ENCODE data around the gene DHRS3. TPM values are rescaled to one million over a fixed set of nuclear protein-coding genes. Genes with fewer than 3 reads are reported as not detected.

Gene DHRS3
- total and polyA plus RNA-seq, 2 donors: 20.5 to 56.8 TPM

DNA sequence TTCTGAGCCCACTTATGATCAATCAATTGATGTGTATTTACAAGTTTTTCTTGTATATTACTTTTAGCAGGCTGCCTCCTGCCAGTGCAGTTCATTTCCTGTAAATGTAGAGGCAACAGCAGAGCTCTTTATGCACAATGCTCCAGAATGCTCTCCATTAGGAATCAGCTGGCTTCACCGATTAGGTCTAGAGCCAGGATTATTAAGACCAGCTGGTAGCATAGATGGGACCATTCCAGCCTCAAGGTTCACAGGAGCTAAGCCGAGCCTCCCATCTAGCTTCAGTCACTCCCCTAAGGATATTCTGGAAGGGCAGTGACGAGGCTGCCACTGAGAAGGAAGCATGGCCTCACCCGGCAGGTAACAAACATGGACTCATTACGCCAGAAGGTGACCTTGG lies 36.8 kb downstream of the DHRS3 start:
- H3K36me3 ChIP-seq (ENCODE audit: control insufficient read depth in 2 of 2, insufficient read depth in 2 of 2, low read length in 1 of 2): no peaks in the 10 kb centered on the region
- no peaks in the 10 kb centered on the region for H3K4me1 ChIP-seq (ENCODE audit: control insufficient read depth in 2 of 2, insufficient read depth in 2 of 2, low read length in 2 of 2)
- no peaks in the 10 kb centered on the region for H3K9me3 ChIP-seq (ENCODE audit: control insufficient read depth in 2 of 2, insufficient read depth in 1 of 2, low read length in 1 of 2)
- H3K27me3 ChIP-seq (ENCODE audit: control insufficient read depth in 2 of 2, insufficient read depth in 1 of 2, low read length in 1 of 2): no peaks in the 10 kb centered on the region
- no peak overlapping the region for H3K4me3 ChIP-seq (ENCODE audit: low read length in 2 of 2)
- H3K27ac ChIP-seq (ENCODE audit: low read depth in 1 of 2, low read length in 1 of 2): no peak overlapping the region
- DNase-seq (ENCODE audit: low read depth in 6 of 9, low spot score in 9 of 9): no peak
- WGBS: 96% methylated on average over 5 of the region's 5 CpGs

DNA sequence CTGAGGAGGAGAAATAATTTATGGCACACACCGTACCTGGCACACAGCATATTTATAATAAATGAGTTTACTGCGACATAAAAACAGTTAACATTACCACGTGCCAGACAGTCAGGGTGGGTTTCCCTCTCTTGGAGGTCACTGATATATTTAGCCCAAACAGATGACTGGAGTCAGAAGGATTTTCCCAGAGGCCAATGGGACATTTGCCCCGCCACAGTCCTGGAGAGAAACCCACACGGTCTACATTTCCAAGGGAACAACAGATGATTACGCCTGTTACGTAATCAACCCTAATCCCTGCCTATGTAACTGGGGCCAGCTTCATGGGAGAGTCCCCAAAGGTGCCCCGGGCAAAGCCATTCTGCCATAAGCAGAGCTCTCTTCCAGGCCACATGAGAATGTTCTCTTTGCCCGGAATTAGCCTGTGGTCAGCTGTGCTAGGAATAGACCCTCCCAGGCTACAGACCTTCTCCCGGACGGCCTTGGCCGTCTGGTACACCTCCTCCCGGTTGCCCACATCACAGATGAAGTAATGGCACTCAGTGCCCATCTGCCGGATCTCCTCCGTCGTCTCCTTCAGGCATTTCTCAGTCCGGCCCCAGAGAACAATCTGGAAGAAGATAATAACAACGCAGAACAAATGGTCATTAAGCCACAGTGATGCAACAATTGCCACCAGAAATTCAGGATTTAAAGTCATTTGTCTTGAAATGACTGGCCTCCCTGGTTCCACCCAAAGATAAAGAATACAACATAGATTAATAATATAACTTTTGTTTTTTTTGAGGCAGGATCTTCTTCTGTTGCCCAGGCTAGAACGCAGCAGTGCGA lies 37.7 kb downstream of the DHRS3 start:
- WGBS: 97% methylated on average over 20 of the region's 20 CpGs
- no peak overlapping the region for H3K4me3 ChIP-seq (ENCODE audit: low read length in 2 of 2)
- no peaks in the 10 kb centered on the region for H3K36me3 ChIP-seq (ENCODE audit: control insufficient read depth in 2 of 2, insufficient read depth in 2 of 2, low read length in 1 of 2)
- no peaks in the 10 kb centered on the region for H3K4me1 ChIP-seq (ENCODE audit: control insufficient read depth in 2 of 2, insufficient read depth in 2 of 2, low read length in 2 of 2)
- no peak for DNase-seq (ENCODE audit: low read depth in 6 of 9, low spot score in 9 of 9)
- no peak overlapping the region for H3K27ac ChIP-seq (ENCODE audit: low read depth in 1 of 2, low read length in 1 of 2)
- H3K27me3 ChIP-seq (ENCODE audit: control insufficient read depth in 2 of 2, insufficient read depth in 1 of 2, low read length in 1 of 2): no peaks in the 10 kb centered on the region
- H3K9me3 ChIP-seq (ENCODE audit: control insufficient read depth in 2 of 2, insufficient read depth in 1 of 2, low read length in 1 of 2): no peaks in the 10 kb centered on the region

GRCh38 chr1:12578860-12579422 lies 39.1 kb downstream of the DHRS3 start:
- 97% methylated on average over 19 of the region's 19 CpGs for WGBS
- Histone ChIP-seq H3K36me3 (ENCODE audit: control insufficient read depth in 2 of 2, insufficient read depth in 2 of 2, low read length in 1 of 2) (no peaks in the 10 kb centered on the region), H3K9me3 (ENCODE audit: control insufficient read depth in 2 of 2, insufficient read depth in 1 of 2, low read length in 1 of 2) (no peaks in the 10 kb centered on the region), H3K4me1 (ENCODE audit: control insufficient read depth in 2 of 2, insufficient read depth in 2 of 2, low read length in 2 of 2) (no peaks in the 10 kb centered on the region), H3K27me3 (ENCODE audit: control insufficient read depth in 2 of 2, insufficient read depth in 1 of 2, low read length in 1 of 2) (no peaks in the 10 kb centered on the region), H3K27ac (ENCODE audit: low read depth in 1 of 2, low read length in 1 of 2) (no peak overlapping the region), H3K4me3 (ENCODE audit: low read length in 2 of 2) (no peak overlapping the region)
- DNase-seq (ENCODE audit: low read depth in 6 of 9, low spot score in 9 of 9): no peak

DNA sequence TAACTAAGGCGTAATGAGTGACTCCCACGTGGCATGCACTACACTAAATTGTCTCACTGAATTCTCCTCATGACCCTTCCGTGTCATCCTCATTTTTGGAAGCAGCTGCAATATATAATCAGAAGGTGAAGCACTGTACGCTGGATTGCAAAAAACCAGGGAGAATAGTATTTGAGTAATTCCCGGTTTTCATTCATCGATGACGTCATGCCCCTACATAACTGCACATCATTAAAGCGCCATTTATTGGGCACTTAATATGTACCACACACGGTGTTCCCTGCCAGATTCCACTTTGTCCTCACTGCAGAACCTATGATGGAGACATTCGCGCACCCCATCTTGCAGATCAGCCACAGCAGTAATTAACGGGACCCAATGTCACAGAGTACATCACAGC lies 41.0 kb downstream of the DHRS3 start:
- H3K36me3 ChIP-seq (ENCODE audit: control insufficient read depth in 2 of 2, insufficient read depth in 2 of 2, low read length in 1 of 2): peaks cover 0 to 3% of the 10 kb centered on the region in 2 donors
- H3K9me3 ChIP-seq (ENCODE audit: control insufficient read depth in 2 of 2, insufficient read depth in 1 of 2, low read length in 1 of 2): no peaks in the 10 kb centered on the region
- H3K4me1 ChIP-seq (ENCODE audit: control insufficient read depth in 2 of 2, insufficient read depth in 2 of 2, low read length in 2 of 2): no peaks in the 10 kb centered on the region
- H3K27me3 ChIP-seq (ENCODE audit: control insufficient read depth in 2 of 2, insufficient read depth in 1 of 2, low read length in 1 of 2): no peaks in the 10 kb centered on the region
- no peak for DNase-seq (ENCODE audit: low read depth in 6 of 9, low spot score in 9 of 9)
- H3K27ac ChIP-seq (ENCODE audit: low read depth in 1 of 2, low read length in 1 of 2): no peak overlapping the region
- 98% methylated on average over 12 of the region's 12 CpGs for WGBS
- no peak overlapping the region for H3K4me3 ChIP-seq (ENCODE audit: low read length in 2 of 2)

- WGBS: 93% methylated on average over 5 of the region's 5 CpGs
- no peak overlapping the region for H3K4me3 ChIP-seq (ENCODE audit: low read length in 2 of 2)
- no peak for DNase-seq (ENCODE audit: low read depth in 6 of 9, low spot score in 9 of 9)
- H3K4me1 ChIP-seq (ENCODE audit: control insufficient read depth in 2 of 2, insufficient read depth in 2 of 2, low read length in 2 of 2): no peaks in the 10 kb centered on the region
- H3K9me3 ChIP-seq (ENCODE audit: control insufficient read depth in 2 of 2, insufficient read depth in 1 of 2, low read length in 1 of 2): no peaks in the 10 kb centered on the region
- H3K27ac ChIP-seq (ENCODE audit: low read depth in 1 of 2, low read length in 1 of 2): no peak overlapping the region
- H3K27me3 ChIP-seq (ENCODE audit: control insufficient read depth in 2 of 2, insufficient read depth in 1 of 2, low read length in 1 of 2): no peaks in the 10 kb centered on the region
- H3K36me3 ChIP-seq (ENCODE audit: control insufficient read depth in 2 of 2, insufficient read depth in 2 of 2, low read length in 1 of 2): peaks cover 0 to 6% of the 10 kb centered on the region in 2 donors
These were observed 43.3 kb downstream of the DHRS3 start for GRCh38 chr1:12574757-12575139.

DNA sequence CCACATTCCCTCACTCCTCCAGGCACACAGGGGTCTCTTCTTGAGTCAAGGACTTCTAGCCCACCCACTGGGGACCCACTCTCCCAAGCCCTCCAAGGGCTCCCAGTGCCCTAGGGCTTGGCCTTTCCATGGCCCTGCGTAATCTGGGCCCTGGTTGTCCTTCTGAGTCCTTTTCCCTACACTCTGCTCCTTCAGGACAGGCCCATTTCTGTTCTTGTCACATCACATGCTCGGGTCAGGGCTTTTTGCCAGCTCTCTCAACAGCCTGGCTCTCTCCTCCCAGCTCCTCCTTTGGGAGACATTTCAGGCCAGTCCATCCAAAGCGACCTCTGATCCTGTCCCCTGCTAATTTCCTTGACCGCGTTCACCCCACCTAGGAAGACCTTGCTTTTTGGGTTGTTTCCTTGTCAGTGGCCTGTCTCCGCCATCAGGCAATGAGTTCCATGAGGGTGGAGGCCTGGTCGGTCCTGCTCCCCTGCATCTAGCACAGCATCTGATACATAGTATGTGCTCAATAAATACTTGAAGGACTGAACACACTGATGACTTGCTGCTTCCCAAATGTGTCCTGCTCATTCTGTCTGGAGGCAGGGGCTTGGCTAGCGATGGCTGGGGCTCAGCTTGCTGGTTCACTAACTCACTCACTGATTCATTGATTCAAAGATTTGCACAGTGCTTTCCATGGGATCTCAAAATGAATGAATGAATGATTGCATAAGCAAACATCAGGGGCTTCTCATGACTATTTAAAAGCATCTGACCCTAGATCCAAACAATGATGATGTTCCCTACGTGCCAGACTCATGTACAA lies 44.8 kb downstream of the DHRS3 start:
- 96% methylated on average over 9 of the region's 9 CpGs for WGBS
- Histone ChIP-seq H3K27ac (ENCODE audit: low read depth in 1 of 2, low read length in 1 of 2) (no peak overlapping the region), H3K27me3 (ENCODE audit: control insufficient read depth in 2 of 2, insufficient read depth in 1 of 2, low read length in 1 of 2) (no peaks in the 10 kb centered on the region), H3K4me3 (ENCODE audit: low read length in 2 of 2) (no peak overlapping the region), H3K9me3 (ENCODE audit: control insufficient read depth in 2 of 2, insufficient read depth in 1 of 2, low read length in 1 of 2) (no peaks in the 10 kb centered on the region), H3K4me1 (ENCODE audit: control insufficient read depth in 2 of 2, insufficient read depth in 2 of 2, low read length in 2 of 2) (no peaks in the 10 kb centered on the region), H3K36me3 (ENCODE audit: control insufficient read depth in 2 of 2, insufficient read depth in 2 of 2, low read length in 1 of 2) (peaks cover 0 to 6% of the 10 kb centered on the region in 2 donors)
- DNase-seq (ENCODE audit: low read depth in 6 of 9, low spot score in 9 of 9): no peak

DNA sequence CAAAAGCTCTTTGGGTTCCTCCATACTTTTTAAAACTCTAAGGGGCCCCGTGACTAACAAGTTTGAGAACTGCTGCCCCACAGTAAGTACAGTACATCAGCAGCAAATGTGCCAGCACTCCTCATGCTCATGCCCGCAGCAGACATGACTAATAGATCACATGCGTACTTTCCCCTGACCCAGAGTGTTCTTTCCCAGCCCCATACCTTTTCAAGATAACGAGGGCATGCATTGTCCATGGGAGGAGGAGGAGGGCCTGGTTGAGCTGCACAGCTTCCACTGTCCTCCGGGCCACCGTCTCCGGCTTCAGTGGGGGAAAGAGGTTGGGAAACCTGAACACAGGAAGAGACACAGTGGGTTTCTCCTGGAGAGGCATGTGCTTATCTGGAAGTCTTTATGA lies 45.5 kb downstream of the DHRS3 start:
- H3K4me1 ChIP-seq (ENCODE audit: control insufficient read depth in 2 of 2, insufficient read depth in 2 of 2, low read length in 2 of 2): no peaks in the 10 kb centered on the region
- H3K27me3 ChIP-seq (ENCODE audit: control insufficient read depth in 2 of 2, insufficient read depth in 1 of 2, low read length in 1 of 2): no peaks in the 10 kb centered on the region
- WGBS: 97% methylated on average over 7 of the region's 7 CpGs
- no peak overlapping the region for H3K27ac ChIP-seq (ENCODE audit: low read depth in 1 of 2, low read length in 1 of 2)
- no peak for DNase-seq (ENCODE audit: low read depth in 6 of 9, low spot score in 9 of 9)
- H3K36me3 ChIP-seq (ENCODE audit: control insufficient read depth in 2 of 2, insufficient read depth in 2 of 2, low read length in 1 of 2): peaks cover 0 to 10% of the 10 kb centered on the region in 2 donors
- H3K9me3 ChIP-seq (ENCODE audit: control insufficient read depth in 2 of 2, insufficient read depth in 1 of 2, low read length in 1 of 2): no peaks in the 10 kb centered on the region
- H3K4me3 ChIP-seq (ENCODE audit: low read length in 2 of 2): no peak overlapping the region

DNA sequence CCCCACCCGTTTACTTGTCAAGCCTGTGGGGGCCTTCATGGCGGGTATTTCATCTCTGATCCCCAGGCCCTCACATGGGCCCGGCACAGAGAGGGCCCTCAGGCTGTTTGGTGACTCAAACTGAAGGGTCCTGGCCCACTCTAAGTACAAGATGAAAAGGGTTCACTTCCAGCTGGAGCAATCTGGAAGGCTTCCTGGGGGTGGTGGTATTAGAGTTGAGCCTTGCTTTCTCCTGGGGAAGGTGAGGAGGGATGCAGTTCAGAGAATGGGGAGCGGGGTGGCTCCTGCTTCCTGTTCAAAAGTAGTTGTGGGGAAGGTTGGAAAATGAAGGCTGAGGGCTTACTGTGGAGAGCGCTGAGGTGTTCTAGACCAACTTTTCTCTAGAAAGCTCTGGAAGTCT lies 47.7 kb downstream of the DHRS3 start:
- WGBS: 97% methylated on average over 5 of the region's 5 CpGs
- DNase-seq (ENCODE audit: low read depth in 6 of 9, low spot score in 9 of 9): no peak
- Histone ChIP-seq H3K4me3 (ENCODE audit: low read length in 2 of 2) (no peak overlapping the region), H3K36me3 (ENCODE audit: control insufficient read depth in 2 of 2, insufficient read depth in 2 of 2, low read length in 1 of 2) (peaks cover 0 to 15% of the 10 kb centered on the region in 2 donors), H3K4me1 (ENCODE audit: control insufficient read depth in 2 of 2, insufficient read depth in 2 of 2, low read length in 2 of 2) (no peaks in the 10 kb centered on the region), H3K27ac (ENCODE audit: low read depth in 1 of 2, low read length in 1 of 2) (no peak overlapping the region), H3K9me3 (ENCODE audit: control insufficient read depth in 2 of 2, insufficient read depth in 1 of 2, low read length in 1 of 2) (peaks cover 0 to 2% of the 10 kb centered on the region in 2 donors), H3K27me3 (ENCODE audit: control insufficient read depth in 2 of 2, insufficient read depth in 1 of 2, low read length in 1 of 2) (no peaks in the 10 kb centered on the region)
